ENCODE data around the gene DECR2.

DNA sequence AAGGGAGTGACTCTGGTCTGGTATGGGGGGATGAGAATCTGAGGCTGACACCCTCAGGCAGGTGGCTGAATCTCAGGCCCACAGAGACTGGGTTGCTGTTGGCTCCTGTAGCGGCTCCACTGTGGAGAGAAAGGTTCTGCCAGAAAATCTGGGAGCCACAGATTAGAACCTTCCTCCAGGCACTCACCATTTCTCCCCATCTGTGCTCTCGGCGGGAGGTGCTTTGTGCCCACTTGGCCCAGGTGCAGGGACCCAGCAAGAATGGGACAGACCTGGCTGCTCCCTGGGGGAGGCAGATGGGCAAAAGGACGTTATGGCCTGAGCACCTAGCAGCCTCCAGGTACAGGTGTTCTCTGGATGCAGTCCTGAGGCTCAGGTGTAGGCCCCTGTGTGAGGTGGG is 43.9 kb downstream of the DECR2 start:
- TF ChIP-seq, protein P1, sequence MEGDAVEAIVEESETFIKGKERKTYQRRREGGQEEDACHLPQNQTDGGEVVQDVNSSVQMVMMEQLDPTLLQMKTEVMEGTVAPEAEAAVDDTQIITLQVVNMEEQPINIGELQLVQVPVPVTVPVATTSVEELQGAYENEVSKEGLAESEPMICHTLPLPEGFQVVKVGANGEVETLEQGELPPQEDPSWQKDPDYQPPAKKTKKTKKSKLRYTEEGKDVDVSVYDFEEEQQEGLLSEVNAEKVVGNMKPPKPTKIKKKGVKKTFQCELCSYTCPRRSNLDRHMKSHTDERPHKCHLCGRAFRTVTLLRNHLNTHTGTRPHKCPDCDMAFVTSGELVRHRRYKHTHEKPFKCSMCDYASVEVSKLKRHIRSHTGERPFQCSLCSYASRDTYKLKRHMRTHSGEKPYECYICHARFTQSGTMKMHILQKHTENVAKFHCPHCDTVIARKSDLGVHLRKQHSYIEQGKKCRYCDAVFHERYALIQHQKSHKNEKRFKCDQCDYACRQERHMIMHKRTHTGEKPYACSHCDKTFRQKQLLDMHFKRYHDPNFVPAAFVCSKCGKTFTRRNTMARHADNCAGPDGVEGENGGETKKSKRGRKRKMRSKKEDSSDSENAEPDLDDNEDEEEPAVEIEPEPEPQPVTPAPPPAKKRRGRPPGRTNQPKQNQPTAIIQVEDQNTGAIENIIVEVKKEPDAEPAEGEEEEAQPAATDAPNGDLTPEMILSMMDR (IDR thresholded peaks at IDR 0.05) = no peak
- TF ChIP-seq POLR2A (IDR thresholded peaks at IDR 0.05) = no peak
